Heart left ventricle (tissue), 16 donors: ENCODE measurements around the gene ZNHIT6. TPM values are rescaled to one million over a fixed set of nuclear protein-coding genes. Genes with fewer than 3 reads are reported as not detected.

Source experiments
- ATAC-seq, 4 donors: fragments of 200-7000 bp; cut with Tn5 transposase; one replicate each; pipeline ENCODE4 v1.9.1; 2020 to 2022; ENCODE audit warnings: moderate library complexity in 4 of 4, mild to moderate bottlenecking in 3 of 4, moderate number of reproducible peaks in 1 of 4
- DNase-seq, 5 donors: peaks; one replicate each; pipeline ENCODE4 v3.0.0-alpha.2; 2020
- H3K27ac ChIP-seq, 12 donors: fragments of 200-600 bp; sonication (generic) in 4 of 12; one replicate each; pipeline versions ENCODE4 v1.5.0 to v1.8.0; 2016 to 2022; ENCODE audit warnings: mild to moderate bottlenecking in 2 of 12
- H3K27me3 ChIP-seq, 9 donors: fragments of 200-600 bp; sonication (generic) in 2 of 9; one replicate each; pipeline versions ENCODE4 v1.5.1 to v1.8.0; 2016 to 2022; ENCODE audit warnings: mild to moderate bottlenecking in 3 of 9
- H3K36me3 ChIP-seq, 9 donors: fragments of 200-600 bp; sonication (generic) in 2 of 9; one replicate each; pipeline versions ENCODE4 v1.5.0 to v1.8.0; 2018 to 2022; ENCODE audit warnings: mild to moderate bottlenecking in 2 of 9
- H3K4me1 ChIP-seq, 12 donors: fragments of 200-600 bp; sonication (generic) in 4 of 12; one replicate each; pipeline versions ENCODE4 v1.5.0 to v1.8.0; 2016 to 2022; ENCODE audit warnings: mild to moderate bottlenecking in 3 of 12
- H3K4me3 ChIP-seq, 12 donors: fragments of 200-600 bp; sonication (generic) in 4 of 12; one replicate each; pipeline versions ENCODE4 v1.5.0 to v1.8.0; 2017 to 2022; ENCODE audit warnings: mild to moderate bottlenecking in 9 of 12, moderate library complexity in 4 of 12
- H3K9me3 ChIP-seq, 12 donors: fragments of 200-600 bp; sonication (generic) in 4 of 12; one replicate each; pipeline versions ENCODE4 v1.5.0 to v1.8.0; 2016 to 2022; ENCODE audit warnings: mild to moderate bottlenecking in 1 of 12
- CTCF ChIP-seq, 12 donors: fragments of 200-600 bp; sonication (generic) in 4 of 12; IDR thresholded peaks; one replicate each; pipeline versions ENCODE4 v1.5.0 to v1.8.0; 2018 to 2022; ENCODE audit warnings: antibody characterized with exemption in 12 of 12, mild to moderate bottlenecking in 5 of 12
- POLR2A ChIP-seq, 2 donors: fragments of 450-650 bp; IDR thresholded peaks; one replicate each; pipeline ENCODE4 v1.6.1; 2017; ENCODE audit warnings: antibody characterized with exemption in 2 of 2, mild to moderate bottlenecking in 2 of 2, moderate library complexity in 2 of 2
- WGBS, 4 donors: extraction: QIAGEN DNeasy Blood & Tissue Kit in 2 of 4; methylation state at CpG; one replicate each; pipeline versions ENCODE4 v1.1.5 to v1.1.7; 2013 to 2018; 5-methylcytosine and 5-hydroxymethylcytosine counted together
- intact Hi-C, 10 donors: fragments of 100-400 bp; cut with DNase I; formaldehyde crosslinking; loops; one replicate each; pipeline versions ENCODE4 v1.11.1 to v1.14.2; 2022
- long read RNA-seq, 3 donors: library from polyadenylated mRNA; unstranded; transcript quantifications; one replicate each; pipeline ENCODE4 v2.0.0, GENCODE V29; 2020 to 2021
- polyA plus RNA-seq, 2 donors: library from polyadenylated mRNA; stranded (reverse); fragments of 200-250 nt; gene quantifications; one replicate each; pipeline ENCODE4 v1.2.3, GENCODE V29; 2013
- total RNA-seq, 9 donors: library from RNA; depleted of rRNA in 2 of 9; stranded (reverse); fragments of >200 nt in 2 of 9; fragmentation: NEBNext Ultra II Directional in 3 of 9; extraction: Animal tissue kit (Norgen Biotek cat#: 25700) in 3 of 9; gene quantifications; one replicate each; pipeline versions ENCODE4 v1.1.0 to v1.2.4, GENCODE V29; 2016 to 2023
- donor health status: ischemic (EF 13 %, LVEDD 7.1; RV severe dilation, severe dysfunction).
- donor health status: healthy with polysubstance abuse.
- donor health status: DM: no; HTN: yes; CAD: no.
- donor health status: DM: no; HTN: no; CAD: no.
- donor health status: ischemic (EF 25% LVEDD 6.9; RV normal size, moderate dysfunction).
- donor health status: ischemic (EF 25% LVEDD 5.7; RV mildly dilated, moderate dysfunction).
- donor health status: healthy.
- donor health status: DM: yes; HTN: yes; CAD: no.
- donor health status: ischemic (EF 35%, LVEDD 5.7; RV mildly dilated, moderate dysfunction).
- donor health status: nonischemic (EF 11% LVEDD 7.7; RV severe dilation, severe dysfunction).
- donor health status: DM: yes; HTN: yes; CAD: no.
- donor health status: PGD.
- donor health status: ischemic (EF 29% LVEDD 5.4; RV normal size, mild dysfunction).
- donor health status: nonischemic (EF 23%, LVEDD 6.1; RV moderate dilation, normal function).

ZNHIT6 gene
- total RNA-seq (10 to 100 TPM in 4 of 9 donors, 1 to 10 TPM in 5; 7.1 to 12.8 (median 9.9) TPM), polyA plus RNA-seq (10 to 100 TPM in 1 of 2 donors, 1 to 10 TPM in 1; 8.6 to 11.0 TPM)
- long read RNA-seq, donor 1, transcript ZNHIT6-201 (10 exons, 2,797 nt): major isoform, 8 of 11 reads
- long read RNA-seq, donor 1, partial matches to known transcripts: 0 of 11 reads
- long read RNA-seq, donor 1, other reads (novel, unspliced or antisense): 3 of 11 reads
- long read RNA-seq, donor 2, transcript ZNHIT6-201 (10 exons, 2,797 nt): major isoform, 9 of 11 reads
- long read RNA-seq, donor 2, partial matches to known transcripts: 0 of 11 reads
- long read RNA-seq, donor 2, other reads (novel, unspliced or antisense): 2 of 11 reads
- long read RNA-seq, donor 3, partial matches to known transcripts: 0 of 4 reads
- long read RNA-seq, donor 3, other reads (novel, unspliced or antisense): 0 of 4 reads

GRCh38 chr1:85707990-85708828 lies at the start of gene ZNHIT6:
Gene ZNHIT6, minus strand, starts transcription at chr1:85708433. Its CDS starts 149 bp downstream, at chr1:85708284.
- peak; percentile 95 to 98 (median 98) for ATAC-seq
- Histone ChIP-seq H3K27ac (peak within 1 kb of the TSS; percentile 53 to 93 (median 86)), H3K4me1 (peaks cover 0 to 24% (median 14%) of the 10 kb centered on the region in 12 donors), H3K36me3 (peaks cover 0 to 34% (median 20%) of the 10 kb centered on the region in 9 donors), H3K9me3 (no peaks in the 10 kb centered on the region), H3K27me3 (no peaks in the 10 kb centered on the region), H3K4me3 (peak within 1 kb of the TSS; percentile 56 to 92 (median 80))
- WGBS, 4 donors: 1 to 2% (median 1%) methylated on average over 29 to 35 of the region's 35 CpGs
- TF ChIP-seq CTCF (IDR thresholded peaks at IDR 0.05) (peak in 9 of 12 donors; percentile 14 to 50 (median 32)), POLR2A (IDR thresholded peaks at IDR 0.05) (peak in 1 of 2 donors; percentile 58)
- peak; percentile 89 to 95 (median 90) for DNase-seq
- intact Hi-C loops: loop anchor here in 4 of 10 donors (5.0 kb wide), 3 partner anchors 96 to 401 kb away; partner anchors contain the start of gene CCN1 (in 3 of the 4)

GRCh38 chr1:85756864-85757263 lies 48.6 kb upstream of the ZNHIT6 start:
- 80 to 88% (median 85%) methylated on average over 5 of the region's 5 CpGs for WGBS, 4 donors
- H3K4me3 ChIP-seq: no peak overlapping the region
- intact Hi-C loops: no loop called here
- DNase-seq: no peak
- H3K27me3 ChIP-seq: no peaks in the 10 kb centered on the region
- H3K36me3 ChIP-seq: no peaks in the 10 kb centered on the region
- no peak for ATAC-seq
- H3K9me3 ChIP-seq: peaks cover 0 to 22% (median 2%) of the 10 kb centered on the region in 12 donors
- H3K4me1 ChIP-seq: no peaks in the 10 kb centered on the region
- no peak overlapping the region for H3K27ac ChIP-seq
- TF ChIP-seq POLR2A (IDR thresholded peaks at IDR 0.05) (no peak), CTCF (IDR thresholded peaks at IDR 0.05) (no peak)

GRCh38 chr1:85748120-85748519 lies 39.9 kb upstream of the ZNHIT6 start:
- Histone ChIP-seq H3K27me3 (no peaks in the 10 kb centered on the region), H3K27ac (no peak overlapping the region), H3K4me1 (no peaks in the 10 kb centered on the region), H3K4me3 (no peak overlapping the region), H3K9me3 (no peaks in the 10 kb centered on the region), H3K36me3 (peaks cover 0 to 3% (median 0%) of the 10 kb centered on the region in 9 donors)
- no peak for DNase-seq
- no peak for ATAC-seq
- intact Hi-C loops: no loop called here
- TF ChIP-seq CTCF (IDR thresholded peaks at IDR 0.05) (no peak), POLR2A (IDR thresholded peaks at IDR 0.05) (no peak)
- WGBS, 4 donors: 0 to 86% (median 56%) methylated on average over 1 of the region's 1 CpG

GRCh38 chr1:85746777-85747176 lies 38.5 kb upstream of the ZNHIT6 start:
- no peaks in the 10 kb centered on the region for H3K4me1 ChIP-seq
- TF ChIP-seq POLR2A (IDR thresholded peaks at IDR 0.05): no peak
- no peak for TF ChIP-seq CTCF (IDR thresholded peaks at IDR 0.05)

More at GRCh38 chr1:85746777-85747176, 38.5 kb upstream of the ZNHIT6 start:
- ATAC-seq: no peak
- no peak overlapping the region for H3K27ac ChIP-seq
- peaks cover 0 to 3% (median 0%) of the 10 kb centered on the region in 9 donors for H3K36me3 ChIP-seq
- WGBS, 4 donors: 87 to 93% (median 89%) methylated on average over 3 of the region's 3 CpGs
- intact Hi-C loops: no loop called here
- no peak for DNase-seq
- no peaks in the 10 kb centered on the region for H3K9me3 ChIP-seq
- no peaks in the 10 kb centered on the region for H3K27me3 ChIP-seq
- H3K4me3 ChIP-seq: no peak overlapping the region
